ENCODE data around the gene CC2D1A. TPM values are rescaled to one million over a fixed set of nuclear protein-coding genes. Genes with fewer than 3 reads are reported as not detected.
A peak's percentile ranks its signal among the peaks of the same experiment; 100 is the strongest.

CC2D1A gene
- total and polyA plus RNA-seq, 4 donors, result 7.4 to 12.0 (median 9.9) TPM

DNA sequence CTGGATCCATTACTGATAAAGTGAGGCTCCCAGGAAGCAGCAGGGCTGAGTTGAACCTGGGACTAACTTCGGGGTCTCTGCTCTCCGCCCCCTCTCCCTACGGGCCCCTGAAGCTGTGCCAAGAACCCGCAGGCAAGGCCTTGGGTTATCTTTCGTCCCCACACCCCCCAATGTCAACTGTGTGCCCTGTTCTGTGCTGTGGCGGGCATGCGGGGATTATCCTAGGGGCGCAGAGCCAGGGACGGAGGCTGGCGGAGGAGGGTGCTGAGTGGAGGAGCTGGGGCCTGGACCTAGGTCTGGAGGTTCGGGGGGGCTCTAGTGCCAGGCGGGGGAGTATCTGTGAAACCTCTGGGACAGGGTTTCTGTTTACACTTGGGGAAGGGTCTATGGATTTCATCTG is 73.7 kb downstream of the CC2D1A start:
- Histone ChIP-seq H3K4me3 (ENCODE audit: low read depth in 1 of 3, low read length in 3 of 3) (no peak overlapping the region), H3K27me3 (ENCODE audit: control insufficient read depth in 4 of 4, insufficient read depth in 4 of 4, low read length in 3 of 4) (no peaks in the 10 kb centered on the region), H3K36me3 (ENCODE audit: control insufficient read depth in 4 of 4, insufficient read depth in 3 of 4, low read depth in 1 of 4, low read length in 3 of 4) (peaks cover 3 to 45% (median 15%) of the 10 kb centered on the region in 4 donors), H3K27ac (ENCODE audit: low read depth in 1 of 2, low read length in 2 of 2) (no peak overlapping the region), H3K4me1 (ENCODE audit: control insufficient read depth in 4 of 4, insufficient read depth in 4 of 4, low read length in 3 of 4) (no peaks in the 10 kb centered on the region), H3K9ac (ENCODE audit: low read depth in 1 of 2, low read length in 2 of 2) (no peak overlapping the region), H3K9me3 (ENCODE audit: control insufficient read depth in 4 of 4, low read length in 3 of 4) (no peaks in the 10 kb centered on the region)
- no peak for DNase-seq (ENCODE audit: low spot score)
- no peak for TF ChIP-seq TAF1 (conservative IDR thresholded peaks at IDR 0.05)
- no peak for TF ChIP-seq RXRA (IDR thresholded peaks at IDR 0.05)
- TF ChIP-seq, protein P1, sequence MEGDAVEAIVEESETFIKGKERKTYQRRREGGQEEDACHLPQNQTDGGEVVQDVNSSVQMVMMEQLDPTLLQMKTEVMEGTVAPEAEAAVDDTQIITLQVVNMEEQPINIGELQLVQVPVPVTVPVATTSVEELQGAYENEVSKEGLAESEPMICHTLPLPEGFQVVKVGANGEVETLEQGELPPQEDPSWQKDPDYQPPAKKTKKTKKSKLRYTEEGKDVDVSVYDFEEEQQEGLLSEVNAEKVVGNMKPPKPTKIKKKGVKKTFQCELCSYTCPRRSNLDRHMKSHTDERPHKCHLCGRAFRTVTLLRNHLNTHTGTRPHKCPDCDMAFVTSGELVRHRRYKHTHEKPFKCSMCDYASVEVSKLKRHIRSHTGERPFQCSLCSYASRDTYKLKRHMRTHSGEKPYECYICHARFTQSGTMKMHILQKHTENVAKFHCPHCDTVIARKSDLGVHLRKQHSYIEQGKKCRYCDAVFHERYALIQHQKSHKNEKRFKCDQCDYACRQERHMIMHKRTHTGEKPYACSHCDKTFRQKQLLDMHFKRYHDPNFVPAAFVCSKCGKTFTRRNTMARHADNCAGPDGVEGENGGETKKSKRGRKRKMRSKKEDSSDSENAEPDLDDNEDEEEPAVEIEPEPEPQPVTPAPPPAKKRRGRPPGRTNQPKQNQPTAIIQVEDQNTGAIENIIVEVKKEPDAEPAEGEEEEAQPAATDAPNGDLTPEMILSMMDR (IDR thresholded peaks at IDR 0.05; ENCODE audit: low read depth, low read length, missing input control), result no peak
- no peak for TF ChIP-seq HNF4G (IDR thresholded peaks at IDR 0.05)
- TF ChIP-seq EGR1 (IDR thresholded peaks at IDR 0.05; ENCODE audit: low read depth in 2 of 2), result no peak
- WGBS, result 88% methylated on average over 12 of the region's 12 CpGs

DNA sequence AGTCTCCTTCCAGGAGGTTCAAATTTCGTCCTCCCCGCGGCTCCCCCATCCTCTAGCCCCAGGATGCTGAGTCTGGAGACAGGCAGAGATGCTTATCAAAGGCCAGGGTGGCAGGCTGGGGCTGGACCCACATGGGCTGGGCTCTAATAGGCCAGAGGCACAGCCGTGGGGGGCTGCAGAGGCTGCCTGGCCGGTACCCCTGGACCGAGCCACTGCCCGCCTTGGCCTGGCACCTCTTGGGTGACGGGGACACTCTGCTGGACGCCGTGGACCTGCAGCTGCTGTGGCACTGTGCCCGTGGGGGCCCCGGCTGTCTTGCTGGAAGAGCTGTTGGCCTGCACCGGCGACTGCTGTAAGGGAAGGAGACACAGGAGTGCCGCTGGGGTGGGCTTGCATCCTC is 74.3 kb downstream of the CC2D1A start:
- Histone ChIP-seq H3K9ac (ENCODE audit: low read depth in 1 of 2, low read length in 2 of 2) (no peak overlapping the region), H3K27ac (ENCODE audit: low read depth in 1 of 2, low read length in 2 of 2) (no peak overlapping the region), H3K36me3 (ENCODE audit: control insufficient read depth in 4 of 4, insufficient read depth in 3 of 4, low read depth in 1 of 4, low read length in 3 of 4) (peaks cover 2 to 43% (median 15%) of the 10 kb centered on the region in 4 donors), H3K27me3 (ENCODE audit: control insufficient read depth in 4 of 4, insufficient read depth in 4 of 4, low read length in 3 of 4) (no peaks in the 10 kb centered on the region), H3K4me1 (ENCODE audit: control insufficient read depth in 4 of 4, insufficient read depth in 4 of 4, low read length in 3 of 4) (no peaks in the 10 kb centered on the region), H3K9me3 (ENCODE audit: control insufficient read depth in 4 of 4, low read length in 3 of 4) (no peaks in the 10 kb centered on the region), H3K4me3 (ENCODE audit: low read depth in 1 of 3, low read length in 3 of 3) (no peak overlapping the region)
- WGBS, result 96% methylated on average over 15 of the region's 15 CpGs
- TF ChIP-seq, protein P2, sequence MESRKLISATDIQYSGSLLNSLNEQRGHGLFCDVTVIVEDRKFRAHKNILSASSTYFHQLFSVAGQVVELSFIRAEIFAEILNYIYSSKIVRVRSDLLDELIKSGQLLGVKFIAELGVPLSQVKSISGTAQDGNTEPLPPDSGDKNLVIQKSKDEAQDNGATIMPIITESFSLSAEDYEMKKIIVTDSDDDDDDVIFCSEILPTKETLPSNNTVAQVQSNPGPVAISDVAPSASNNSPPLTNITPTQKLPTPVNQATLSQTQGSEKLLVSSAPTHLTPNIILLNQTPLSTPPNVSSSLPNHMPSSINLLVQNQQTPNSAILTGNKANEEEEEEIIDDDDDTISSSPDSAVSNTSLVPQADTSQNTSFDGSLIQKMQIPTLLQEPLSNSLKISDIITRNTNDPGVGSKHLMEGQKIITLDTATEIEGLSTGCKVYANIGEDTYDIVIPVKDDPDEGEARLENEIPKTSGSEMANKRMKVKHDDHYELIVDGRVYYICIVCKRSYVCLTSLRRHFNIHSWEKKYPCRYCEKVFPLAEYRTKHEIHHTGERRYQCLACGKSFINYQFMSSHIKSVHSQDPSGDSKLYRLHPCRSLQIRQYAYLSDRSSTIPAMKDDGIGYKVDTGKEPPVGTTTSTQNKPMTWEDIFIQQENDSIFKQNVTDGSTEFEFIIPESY (IDR thresholded peaks at IDR 0.05), result no peak
- TF ChIP-seq RXRA (IDR thresholded peaks at IDR 0.05) (no peak), HNF4G (IDR thresholded peaks at IDR 0.05) (no peak)
- DNase-seq (ENCODE audit: low spot score), result no peak

Small RNAs within 50 kb of the gene (small RNA-seq; reads per million reads assigned to genes)
- 48.6 reads per million, percentile 97 among the genes with 10 or more reads in this experiment for gene MIR181C
- 8.1 reads per million, percentile 94 among the genes with 10 or more reads in this experiment for gene MIR181D

Other genes starting within 250 kb of the CC2D1A start
- 10 to 100 TPM; 17.1 to 50.0 TPM for gene MRI1, start 141.7 kb upstream of the CC2D1A start, total RNA-seq
- gene MRI1, start 141.7 kb upstream of the CC2D1A start, polyA plus RNA-seq, result 10 to 100 TPM; 16.3 to 18.2 TPM
- gene C19orf53, start 131.7 kb upstream of the CC2D1A start, total RNA-seq, result 10 to 100 TPM; 18.5 to 35.8 TPM
- gene C19orf53, start 131.7 kb upstream of the CC2D1A start, polyA plus RNA-seq, result 10 to 100 TPM; 83.2 to 88.5 TPM
- 1 to 10 TPM; 1.6 to 2.2 TPM for gene ZSWIM4, start 110.8 kb upstream of the CC2D1A start, total RNA-seq
- under 1 TPM; 0.14 to 0.75 TPM for gene ZSWIM4, start 110.8 kb upstream of the CC2D1A start, polyA plus RNA-seq
- not detected for gene NANOS3, start 29.1 kb upstream of the CC2D1A start, total RNA-seq
- not detected for gene NANOS3, start 29.1 kb upstream of the CC2D1A start, polyA plus RNA-seq
- 1 to 10 TPM in 1 of 2 donors, under 1 TPM in 1; 0.42 to 5.3 TPM for gene BRME1, start 84 bp upstream of the CC2D1A start, total RNA-seq
- gene BRME1, start 84 bp upstream of the CC2D1A start, polyA plus RNA-seq, result under 1 TPM; 0.46 to 0.51 TPM
- gene PODNL1, start 32.2 kb downstream of the CC2D1A start, total RNA-seq, result not detected
- gene PODNL1, start 32.2 kb downstream of the CC2D1A start, polyA plus RNA-seq, result under 1 TPM in 1 of 2 donors, not detected in 1; 0.30 TPM
- gene DCAF15, start 46.3 kb downstream of the CC2D1A start, total RNA-seq, result 10 to 100 TPM in 1 of 2 donors, 1 to 10 TPM in 1; 3.8 to 10.4 TPM
- gene DCAF15, start 46.3 kb downstream of the CC2D1A start, polyA plus RNA-seq, result 1 to 10 TPM; 2.6 to 7.3 TPM
- 1 to 10 TPM; 3.7 to 5.6 TPM for gene RFX1, start 100.1 kb downstream of the CC2D1A start, total RNA-seq
- gene RFX1, start 100.1 kb downstream of the CC2D1A start, polyA plus RNA-seq, result 1 to 10 TPM; 1.8 to 3.3 TPM
- gene RLN3, start 121.9 kb downstream of the CC2D1A start, total RNA-seq, result not detected
- not detected for gene RLN3, start 121.9 kb downstream of the CC2D1A start, polyA plus RNA-seq
- gene IL27RA, start 125.6 kb downstream of the CC2D1A start, total RNA-seq, result 1 to 10 TPM; 1.9 to 2.8 TPM
- 1 to 10 TPM; 1.0 to 1.2 TPM for gene IL27RA, start 125.6 kb downstream of the CC2D1A start, polyA plus RNA-seq
- gene PALM3, start 155.9 kb downstream of the CC2D1A start, total RNA-seq, result 1 to 10 TPM; 1.4 to 6.6 TPM
- 10 to 100 TPM in 1 of 2 donors, 1 to 10 TPM in 1; 5.3 to 17.9 TPM for gene PALM3, start 155.9 kb downstream of the CC2D1A start, polyA plus RNA-seq
- 1 to 10 TPM in 1 of 2 donors, under 1 TPM in 1; 0.28 to 3.8 TPM for gene MISP3, start 166.6 kb downstream of the CC2D1A start, total RNA-seq
- gene MISP3, start 166.6 kb downstream of the CC2D1A start, polyA plus RNA-seq, result 1 to 10 TPM; 1.8 to 3.9 TPM
- gene C19orf67, start 179.6 kb downstream of the CC2D1A start, total RNA-seq, result under 1 TPM in 1 of 2 donors, not detected in 1; 0.25 TPM
- not detected for gene C19orf67, start 179.6 kb downstream of the CC2D1A start, polyA plus RNA-seq
- gene SAMD1, start 184.6 kb downstream of the CC2D1A start, total RNA-seq, result 10 to 100 TPM in 1 of 2 donors, 1 to 10 TPM in 1; 6.4 to 33.0 TPM
- gene SAMD1, start 184.6 kb downstream of the CC2D1A start, polyA plus RNA-seq, result 10 to 100 TPM in 1 of 2 donors, 1 to 10 TPM in 1; 2.1 to 11.7 TPM
- gene PRKACA, start 211.6 kb downstream of the CC2D1A start, total RNA-seq, result 10 to 100 TPM; 28.5 to 51.9 TPM
- 10 to 100 TPM; 15.5 to 72.4 TPM for gene PRKACA, start 211.6 kb downstream of the CC2D1A start, polyA plus RNA-seq
- 10 to 100 TPM in 1 of 2 donors, under 1 TPM in 1; 0.25 to 20.5 TPM for gene ASF1B, start 230.4 kb downstream of the CC2D1A start, total RNA-seq
- 1 to 10 TPM in 1 of 2 donors, under 1 TPM in 1; 0.63 to 2.6 TPM for gene ASF1B, start 230.4 kb downstream of the CC2D1A start, polyA plus RNA-seq

Measured in liver (tissue), 10 donors.